Measurements from ENCODE around the gene CAMKK2.

CAMKK2 gene

GRCh38 chr12:121264135-121264534, 32.4 kb downstream of the CAMKK2 start:
- no peak for TF ChIP-seq TEAD4 (IDR thresholded peaks at IDR 0.05)
- TF ChIP-seq TAF1 (IDR thresholded peaks at IDR 0.05; ENCODE audit: low read depth): no peak
- TF ChIP-seq REST (IDR thresholded peaks at IDR 0.05; ENCODE audit: low read depth): no peak
- TF ChIP-seq EP300 (IDR thresholded peaks at IDR 0.05; ENCODE audit: borderline replicate concordance): no peak
- no peak for TF ChIP-seq CREB1 (IDR thresholded peaks at IDR 0.05; ENCODE audit: low read depth)
- TF ChIP-seq, protein P1, sequence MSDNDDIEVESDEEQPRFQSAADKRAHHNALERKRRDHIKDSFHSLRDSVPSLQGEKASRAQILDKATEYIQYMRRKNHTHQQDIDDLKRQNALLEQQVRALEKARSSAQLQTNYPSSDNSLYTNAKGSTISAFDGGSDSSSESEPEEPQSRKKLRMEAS (IDR thresholded peaks at IDR 0.05): no peak

DNA sequence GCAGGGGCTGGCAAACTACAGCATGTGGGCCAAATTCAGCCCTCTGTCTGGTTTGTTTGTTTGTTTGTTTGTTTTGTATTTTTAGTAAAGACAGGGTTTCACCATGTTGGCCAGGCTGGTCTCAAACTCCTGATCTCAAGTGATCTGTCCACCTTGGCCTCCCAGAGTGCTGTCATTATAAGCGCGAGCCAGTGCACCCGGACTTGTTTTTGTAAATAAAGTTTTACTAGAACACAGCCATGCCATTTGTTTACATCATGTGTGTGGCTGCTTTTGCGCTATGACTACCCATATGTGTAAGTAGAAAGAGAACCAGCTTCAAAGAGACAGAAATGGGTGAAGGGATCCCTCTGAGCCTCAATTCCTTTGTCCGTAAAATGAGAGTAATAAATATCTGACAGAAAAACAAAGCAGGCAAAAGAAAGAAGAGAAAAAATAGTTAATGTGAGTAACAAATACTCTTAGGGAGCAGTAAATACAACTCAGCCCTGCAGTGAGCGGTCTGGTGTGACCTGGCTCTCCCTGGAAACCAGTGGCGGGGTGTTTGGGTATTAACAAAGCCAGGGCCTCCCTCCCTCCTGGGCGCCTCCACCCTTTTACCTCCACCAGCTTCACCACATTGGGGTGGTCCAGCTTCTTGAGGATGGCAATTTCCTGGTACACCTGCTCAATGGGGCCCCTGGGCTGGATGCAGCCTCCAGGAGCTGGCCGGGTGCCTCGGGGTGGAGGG, 33.1 kb downstream of the CAMKK2 start:
- TF ChIP-seq ZBTB7A (IDR thresholded peaks at IDR 0.05; ENCODE audit: low read depth) (no peak), EP300 (IDR thresholded peaks at IDR 0.05; ENCODE audit: borderline replicate concordance) (no peak), EGR1 (IDR thresholded peaks at IDR 0.05) (no peak), CEBPB (IDR thresholded peaks at IDR 0.05) (no peak), CREB1 (IDR thresholded peaks at IDR 0.05; ENCODE audit: low read depth) (no peak), USF1 (IDR thresholded peaks at IDR 0.05) (no peak), TCF12 (IDR thresholded peaks at IDR 0.05; ENCODE audit: low read depth) (no peak), NFIC (IDR thresholded peaks at IDR 0.05) (no peak), TEAD4 (IDR thresholded peaks at IDR 0.05) (no peak), REST (IDR thresholded peaks at IDR 0.05; ENCODE audit: low read depth) (no peak), TAF1 (IDR thresholded peaks at IDR 0.05; ENCODE audit: low read depth) (no peak), RAD21 (IDR thresholded peaks at IDR 0.05; ENCODE audit: low read depth) (no peak), FOXM1 (IDR thresholded peaks at IDR 0.05; ENCODE audit: borderline replicate concordance, low read depth) (no peak), YY1 (IDR thresholded peaks at IDR 0.05; ENCODE audit: low read depth) (no peak)
- TF ChIP-seq, protein P1 (IDR thresholded peaks at IDR 0.05): no peak

DNA sequence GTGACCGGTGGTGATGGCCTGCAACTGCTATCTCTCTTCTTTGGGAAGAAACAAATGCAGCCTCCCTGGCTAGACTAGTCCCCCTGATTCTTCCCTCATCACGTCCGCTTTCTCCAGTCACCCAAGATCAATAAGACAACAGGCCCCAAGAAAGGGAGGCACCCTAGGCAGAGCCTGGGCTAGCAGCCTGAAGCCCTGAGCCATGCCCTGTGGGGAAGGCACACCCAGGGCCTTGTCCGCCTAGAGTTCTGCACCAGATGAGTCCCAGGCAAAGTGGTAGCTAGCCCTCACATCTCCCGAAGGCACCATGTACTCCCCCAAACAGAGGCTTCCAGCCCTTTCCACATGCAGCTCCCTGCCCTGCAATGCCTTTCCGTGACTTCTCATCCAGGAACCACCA, 35.1 kb downstream of the CAMKK2 start:
- TF ChIP-seq CEBPB (IDR thresholded peaks at IDR 0.05): no peak
- no peak for TF ChIP-seq RAD21 (IDR thresholded peaks at IDR 0.05; ENCODE audit: low read depth)
- TF ChIP-seq YY1 (IDR thresholded peaks at IDR 0.05; ENCODE audit: low read depth): no peak
- TF ChIP-seq CREB1 (IDR thresholded peaks at IDR 0.05; ENCODE audit: low read depth): no peak
- no peak for TF ChIP-seq FOXM1 (IDR thresholded peaks at IDR 0.05; ENCODE audit: borderline replicate concordance, low read depth)

DNA sequence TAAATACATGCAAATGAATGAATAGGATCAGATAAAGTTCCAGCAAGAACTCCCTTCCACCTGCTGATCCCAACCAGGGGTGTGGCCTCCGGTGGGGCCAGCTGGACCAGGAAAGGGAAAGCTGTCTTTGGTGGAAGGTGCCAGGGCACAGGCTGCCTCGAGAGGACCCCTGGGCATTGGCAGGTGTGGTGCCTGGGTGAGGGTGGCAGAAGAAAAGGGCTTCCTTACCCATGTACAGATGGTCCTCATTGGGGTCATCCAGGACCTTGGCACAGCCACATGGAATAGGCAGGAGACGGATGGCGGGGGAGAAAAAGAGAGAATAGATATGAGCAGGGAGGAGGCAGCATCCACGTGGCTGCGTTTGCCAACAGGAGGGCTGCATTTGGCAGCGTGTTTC, 36.4 kb downstream of the CAMKK2 start:
- TF ChIP-seq RAD21 (IDR thresholded peaks at IDR 0.05; ENCODE audit: low read depth) (no peak), TAF1 (IDR thresholded peaks at IDR 0.05; ENCODE audit: low read depth) (no peak), CREB1 (IDR thresholded peaks at IDR 0.05; ENCODE audit: low read depth) (no peak), TCF12 (IDR thresholded peaks at IDR 0.05; ENCODE audit: low read depth) (no peak), NFIC (IDR thresholded peaks at IDR 0.05) (no peak), EP300 (IDR thresholded peaks at IDR 0.05; ENCODE audit: borderline replicate concordance) (no peak), TEAD4 (IDR thresholded peaks at IDR 0.05) (no peak), CEBPB (IDR thresholded peaks at IDR 0.05) (no peak), REST (IDR thresholded peaks at IDR 0.05; ENCODE audit: low read depth) (no peak), YY1 (IDR thresholded peaks at IDR 0.05; ENCODE audit: low read depth) (no peak), EGR1 (IDR thresholded peaks at IDR 0.05) (no peak), USF1 (IDR thresholded peaks at IDR 0.05) (no peak), ZBTB7A (IDR thresholded peaks at IDR 0.05; ENCODE audit: low read depth) (no peak), FOXM1 (IDR thresholded peaks at IDR 0.05; ENCODE audit: borderline replicate concordance, low read depth) (no peak)
- TF ChIP-seq, protein P1 (IDR thresholded peaks at IDR 0.05): no peak
